Left lung (tissue), 10 donors: Measurements from ENCODE around the gene SPIN2B. TPM values are rescaled to one million over a fixed set of nuclear protein-coding genes. Genes with fewer than 3 reads are reported as not detected.
"Not testable (repeated sequence)": the region's sequence is repeated elsewhere in the genome, so short reads cannot be mapped to it uniquely, and the experiment has no call there.

Experiments used
- ATAC-seq: fragments of 200-7000 bp; cut with Tn5 transposase; one replicate; pipeline ENCODE4 v1.9.1; 2020; ENCODE audit warnings: moderate library complexity
- DNase-seq, 4 donors: peaks; one replicate each; pipeline ENCODE4 v3.0.0-alpha.2; 2013 to 2020
- H3K27ac ChIP-seq, 2 donors: fragments of 200-600 bp; sonication (generic) in 1 of 2; one replicate each; pipeline versions ENCODE4 v1.5.0 to v1.8.0; 2020 to 2021
- H3K27me3 ChIP-seq, 2 donors: fragments of 200-600 bp; sonication (generic) in 1 of 2; one replicate each; pipeline versions ENCODE4 v1.5.0 to v1.8.0; 2020 to 2021
- H3K36me3 ChIP-seq, 2 donors: fragments of 200-600 bp; sonication (generic) in 1 of 2; one replicate each; pipeline versions ENCODE4 v1.5.0 to v1.8.0; 2020 to 2021
- H3K4me1 ChIP-seq, 2 donors: fragments of 200-600 bp; one replicate each; pipeline ENCODE4 v1.8.0; 2021
- H3K4me3 ChIP-seq, 2 donors: fragments of 200-600 bp; sonication (generic) in 1 of 2; one replicate each; pipeline versions ENCODE4 v1.5.0 to v1.8.0; 2020 to 2021; ENCODE audit warnings: mild to moderate bottlenecking in 1 of 2
- H3K9me3 ChIP-seq, 2 donors: fragments of 200-600 bp; sonication (generic) in 1 of 2; one replicate each; pipeline versions ENCODE4 v1.5.0 to v1.8.0; 2020 to 2021
- intact Hi-C, 2 donors: fragments of 100-400 bp; cut with DNase I; formaldehyde crosslinking; loops; one replicate each; pipeline versions ENCODE4 v1.11.2 to v1.14.2; 2022
- polyA plus RNA-seq, 6 donors: library from polyadenylated mRNA; unstranded; fragments of 120-200 nt; gene quantifications; one replicate each; pipeline ENCODE4 v1.2.1, GENCODE V29; 2013; ENCODE audit not compliant: insufficient read length in 6 of 6
- total RNA-seq, 2 donors: library from RNA; stranded (reverse); fragmentation: NEBNext Ultra II Directional; extraction: Animal tissue kit (Norgen Biotek cat#: 25700); gene quantifications; one replicate each; pipeline ENCODE4 v1.2.1, GENCODE V29; 2021
- TF ChIP-seq, protein P1 (sequence below), 2 donors: fragments of 200-600 bp; sonication (generic) in 1 of 2; IDR thresholded peaks; one replicate each; pipeline versions ENCODE4 v1.5.0 to v1.8.0; 2021; ENCODE audit warnings: antibody characterized with exemption in 2 of 2
- donor health status: DM: no; HTN: yes; CAD: no.
- donor health status: DM: no; HTN: no; CAD: no.

SPIN2B gene
- total and polyA plus RNA-seq, 8 donors, result 8.7 to 21.9 (median 19.1) TPM

DNA sequence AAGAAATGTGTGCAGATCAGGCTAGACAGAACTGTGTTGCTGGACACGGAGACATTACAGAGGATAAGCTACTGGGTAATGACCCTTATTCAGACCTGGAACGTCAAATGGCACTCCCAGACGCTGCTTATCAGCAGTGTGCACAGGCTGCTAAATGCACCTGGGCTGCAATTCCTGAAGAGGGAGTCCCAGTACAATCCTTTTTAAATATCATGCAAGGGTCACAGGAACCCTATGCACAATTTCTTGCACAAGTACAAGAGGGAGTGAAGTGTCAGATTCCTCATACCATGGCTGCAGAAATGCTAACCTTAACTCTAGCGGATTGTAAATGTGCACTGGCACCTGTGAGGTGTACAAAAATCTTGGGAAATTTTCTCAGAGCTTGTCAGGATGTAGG is 16.9 kb downstream of the SPIN2B start:
- TF ChIP-seq, protein P1, sequence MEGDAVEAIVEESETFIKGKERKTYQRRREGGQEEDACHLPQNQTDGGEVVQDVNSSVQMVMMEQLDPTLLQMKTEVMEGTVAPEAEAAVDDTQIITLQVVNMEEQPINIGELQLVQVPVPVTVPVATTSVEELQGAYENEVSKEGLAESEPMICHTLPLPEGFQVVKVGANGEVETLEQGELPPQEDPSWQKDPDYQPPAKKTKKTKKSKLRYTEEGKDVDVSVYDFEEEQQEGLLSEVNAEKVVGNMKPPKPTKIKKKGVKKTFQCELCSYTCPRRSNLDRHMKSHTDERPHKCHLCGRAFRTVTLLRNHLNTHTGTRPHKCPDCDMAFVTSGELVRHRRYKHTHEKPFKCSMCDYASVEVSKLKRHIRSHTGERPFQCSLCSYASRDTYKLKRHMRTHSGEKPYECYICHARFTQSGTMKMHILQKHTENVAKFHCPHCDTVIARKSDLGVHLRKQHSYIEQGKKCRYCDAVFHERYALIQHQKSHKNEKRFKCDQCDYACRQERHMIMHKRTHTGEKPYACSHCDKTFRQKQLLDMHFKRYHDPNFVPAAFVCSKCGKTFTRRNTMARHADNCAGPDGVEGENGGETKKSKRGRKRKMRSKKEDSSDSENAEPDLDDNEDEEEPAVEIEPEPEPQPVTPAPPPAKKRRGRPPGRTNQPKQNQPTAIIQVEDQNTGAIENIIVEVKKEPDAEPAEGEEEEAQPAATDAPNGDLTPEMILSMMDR (IDR thresholded peaks at IDR 0.05), result no peak
- DNase-seq (no peak), ATAC-seq (no peak)
- Histone ChIP-seq H3K27ac (no peak overlapping the region), H3K4me1 (no peaks in the 10 kb centered on the region), H3K36me3 (no peaks in the 10 kb centered on the region), H3K27me3 (no peaks in the 10 kb centered on the region), H3K9me3 (peaks cover 0 to 3% of the 10 kb centered on the region in 2 donors), H3K4me3 (no peak overlapping the region)
- intact Hi-C loops, result no loop called here

DNA sequence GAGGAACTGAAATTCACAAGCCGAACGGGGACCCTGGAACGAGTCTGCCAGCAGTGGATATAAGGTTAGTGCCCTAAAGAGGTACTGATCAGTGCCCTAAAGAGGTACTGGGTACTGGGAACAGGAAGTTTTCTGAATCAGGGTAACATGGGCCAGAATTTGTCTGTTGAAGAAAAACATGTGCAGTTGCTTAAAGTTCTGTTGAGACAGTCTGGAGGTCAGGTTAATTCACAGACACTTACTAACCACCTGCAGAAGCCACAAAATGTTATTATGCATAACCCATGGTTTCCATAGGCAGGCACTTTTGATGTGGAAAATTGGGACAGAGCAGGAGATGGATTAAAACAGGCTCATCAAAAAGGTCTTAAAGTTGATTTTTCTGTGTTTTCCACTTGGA is 17.9 kb downstream of the SPIN2B start:
- Histone ChIP-seq H3K27me3 (no peaks in the 10 kb centered on the region), H3K36me3 (no peaks in the 10 kb centered on the region), H3K27ac (no peak overlapping the region), H3K4me3 (no peak overlapping the region), H3K4me1 (no peaks in the 10 kb centered on the region), H3K9me3 (peaks cover 0 to 3% of the 10 kb centered on the region in 2 donors)
- no peak for DNase-seq
- TF ChIP-seq, protein P1 (IDR thresholded peaks at IDR 0.05), result no peak
- no peak for ATAC-seq
- intact Hi-C loops, result no loop called here

DNA sequence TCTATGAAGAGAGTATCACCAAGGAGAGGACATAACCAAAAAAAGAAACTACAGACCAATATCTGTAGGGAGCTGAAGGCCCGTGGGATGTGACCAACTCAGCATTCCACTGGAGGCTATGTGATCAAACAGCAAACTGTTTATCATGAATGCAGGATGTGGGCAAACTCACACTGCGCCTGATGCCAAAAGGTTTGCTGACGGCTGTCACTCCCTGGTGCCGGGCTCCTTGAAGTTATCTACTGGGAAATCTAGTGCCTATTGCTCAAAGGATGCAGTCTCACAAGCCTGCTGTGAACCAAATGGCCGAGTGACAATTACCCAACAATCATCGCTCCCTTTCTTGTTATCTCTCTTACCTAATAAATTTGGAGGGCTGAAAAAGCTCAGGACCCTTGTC is 18.4 kb downstream of the SPIN2B start:
- H3K4me3 ChIP-seq, H3K27me3 ChIP-seq, H3K27ac ChIP-seq, H3K4me1 ChIP-seq, DNase-seq, intact Hi-C loops, H3K9me3 ChIP-seq, H3K36me3 ChIP-seq, ATAC-seq: not testable (repeated sequence)

DNA sequence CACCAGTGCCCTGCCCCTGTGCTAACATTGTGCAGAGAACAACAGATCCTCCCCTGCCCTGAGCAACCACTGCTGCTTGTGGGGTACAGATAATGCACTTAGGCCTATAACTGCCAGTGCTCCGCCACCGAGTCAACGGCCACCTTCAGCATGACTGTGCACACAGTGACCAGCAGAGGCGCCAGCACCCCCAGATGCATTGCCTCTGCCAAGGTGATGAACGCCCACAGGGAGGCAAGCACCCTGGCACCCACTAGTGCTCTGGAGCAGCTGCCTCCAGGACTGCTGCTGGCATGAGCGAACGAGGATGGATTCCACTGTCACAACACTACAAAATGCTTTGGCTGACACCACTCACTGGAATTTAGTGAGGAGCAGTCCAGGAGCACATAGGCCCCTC is 38.2 kb downstream of the SPIN2B start:
- TF ChIP-seq, protein P1 (IDR thresholded peaks at IDR 0.05), result no peak
- ATAC-seq, result no peak
- intact Hi-C loops, result no loop called here

DNA sequence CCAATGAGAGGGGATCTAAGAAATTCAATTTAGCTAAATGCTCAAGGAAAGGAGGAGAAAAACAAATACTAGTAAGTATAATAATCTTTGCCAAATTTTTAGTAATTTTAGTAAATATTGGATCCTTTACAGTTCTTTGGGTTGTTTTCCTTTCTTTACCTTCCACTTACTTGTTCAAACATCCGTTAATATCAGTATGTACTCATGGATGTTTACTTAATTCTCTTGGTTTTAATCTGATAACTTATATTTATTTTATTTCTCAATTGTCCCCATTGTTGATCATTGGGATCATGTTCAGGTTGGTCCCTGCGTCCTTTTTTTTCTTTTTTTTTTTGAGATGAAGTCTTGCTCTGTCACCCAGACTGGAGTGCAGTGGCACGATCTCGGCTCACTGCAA is 46.9 kb downstream of the SPIN2B start:
- TF ChIP-seq, protein P1 (IDR thresholded peaks at IDR 0.05), result no peak
- Histone ChIP-seq H3K9me3 (no peaks in the 10 kb centered on the region), H3K4me1 (no peaks in the 10 kb centered on the region), H3K4me3 (no peak overlapping the region), H3K27ac (no peak overlapping the region), H3K36me3 (no peaks in the 10 kb centered on the region), H3K27me3 (no peaks in the 10 kb centered on the region)
- intact Hi-C loops, result no loop called here
- ATAC-seq, result no peak
- DNase-seq, result no peak

More for the DNA sequence above, 38.2 kb downstream of the SPIN2B start:
- Histone ChIP-seq H3K27me3 (no peaks in the 10 kb centered on the region), H3K9me3 (peaks cover 0 to 5% of the 10 kb centered on the region in 2 donors), H3K27ac (no peak overlapping the region), H3K36me3 (peaks cover 0 to 8% of the 10 kb centered on the region in 2 donors), H3K4me3 (no peak overlapping the region), H3K4me1 (no peaks in the 10 kb centered on the region)
- DNase-seq, result no peak
